ENCODE measurements around the gene PELI2.

The PELI2 gene

GRCh38 chr14:56304456-56304855, 186.2 kb downstream of the PELI2 start:
- Histone ChIP-seq H3K4me1 (ENCODE audit: low read depth, poor library complexity, severe bottlenecking) (no peaks in the 10 kb centered on the region), H2AFZ (ENCODE audit: low read depth) (no peak overlapping the region), H3K4me2 (no peak overlapping the region), H3K79me2 (ENCODE audit: insufficient read depth, low read depth) (no peaks in the 10 kb centered on the region), H3K4me3 (IDR thresholded peaks at IDR 0.05; ENCODE audit: insufficient read depth, low read depth, low read length) (no peak overlapping the region), H3K27ac (no peak overlapping the region), H3K27me3 (ENCODE audit: insufficient read depth, low read depth) (no peaks in the 10 kb centered on the region), H3K9ac (no peak overlapping the region), H4K20me1 (ENCODE audit: insufficient read depth) (no peaks in the 10 kb centered on the region), H3K36me3 (ENCODE audit: insufficient read depth) (no peaks in the 10 kb centered on the region)
- TF ChIP-seq, protein P1, sequence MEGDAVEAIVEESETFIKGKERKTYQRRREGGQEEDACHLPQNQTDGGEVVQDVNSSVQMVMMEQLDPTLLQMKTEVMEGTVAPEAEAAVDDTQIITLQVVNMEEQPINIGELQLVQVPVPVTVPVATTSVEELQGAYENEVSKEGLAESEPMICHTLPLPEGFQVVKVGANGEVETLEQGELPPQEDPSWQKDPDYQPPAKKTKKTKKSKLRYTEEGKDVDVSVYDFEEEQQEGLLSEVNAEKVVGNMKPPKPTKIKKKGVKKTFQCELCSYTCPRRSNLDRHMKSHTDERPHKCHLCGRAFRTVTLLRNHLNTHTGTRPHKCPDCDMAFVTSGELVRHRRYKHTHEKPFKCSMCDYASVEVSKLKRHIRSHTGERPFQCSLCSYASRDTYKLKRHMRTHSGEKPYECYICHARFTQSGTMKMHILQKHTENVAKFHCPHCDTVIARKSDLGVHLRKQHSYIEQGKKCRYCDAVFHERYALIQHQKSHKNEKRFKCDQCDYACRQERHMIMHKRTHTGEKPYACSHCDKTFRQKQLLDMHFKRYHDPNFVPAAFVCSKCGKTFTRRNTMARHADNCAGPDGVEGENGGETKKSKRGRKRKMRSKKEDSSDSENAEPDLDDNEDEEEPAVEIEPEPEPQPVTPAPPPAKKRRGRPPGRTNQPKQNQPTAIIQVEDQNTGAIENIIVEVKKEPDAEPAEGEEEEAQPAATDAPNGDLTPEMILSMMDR (conservative IDR thresholded peaks at IDR 0.05; ENCODE audit: low read depth, low read length) = no peak

DNA sequence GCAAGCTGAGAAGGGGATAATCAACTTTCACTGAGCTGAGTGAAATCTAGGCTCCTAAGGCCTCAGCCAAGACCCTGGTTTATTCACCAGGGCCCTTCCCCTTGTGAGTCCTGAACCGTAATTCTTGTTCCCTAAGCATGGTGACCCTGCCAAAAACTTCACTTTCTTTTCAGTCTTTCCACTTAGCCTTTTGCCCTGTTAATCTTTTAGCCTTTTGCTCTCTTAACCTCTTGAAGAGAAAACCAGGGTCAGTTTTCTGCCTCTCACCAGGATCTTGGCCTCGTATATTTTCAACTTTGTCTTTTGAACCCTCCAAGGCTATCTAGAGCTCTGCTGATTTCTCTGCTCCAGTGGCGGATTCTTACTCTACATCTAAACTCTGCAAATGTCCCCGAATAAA, 191.0 kb downstream of the PELI2 start:
- Histone ChIP-seq H3K4me2 (no peak overlapping the region), H3K4me3 (IDR thresholded peaks at IDR 0.05; ENCODE audit: insufficient read depth, low read depth, low read length) (no peak overlapping the region), H2AFZ (ENCODE audit: low read depth) (no peak overlapping the region), H3K36me3 (ENCODE audit: insufficient read depth) (no peaks in the 10 kb centered on the region), H4K20me1 (ENCODE audit: insufficient read depth) (no peaks in the 10 kb centered on the region), H3K79me2 (ENCODE audit: insufficient read depth, low read depth) (no peaks in the 10 kb centered on the region), H3K4me1 (ENCODE audit: low read depth, poor library complexity, severe bottlenecking) (no peaks in the 10 kb centered on the region), H3K27ac (no peak overlapping the region), H3K9ac (no peak overlapping the region), H3K27me3 (ENCODE audit: insufficient read depth, low read depth) (no peaks in the 10 kb centered on the region)
- TF ChIP-seq, protein P1 (conservative IDR thresholded peaks at IDR 0.05; ENCODE audit: low read depth, low read length) = no peak

GRCh38 chr14:56310643-56311042, 192.4 kb downstream of the PELI2 start:
- H3K79me2 ChIP-seq (ENCODE audit: insufficient read depth, low read depth) = no peaks in the 10 kb centered on the region
- no peak overlapping the region for H2AFZ ChIP-seq (ENCODE audit: low read depth)
- TF ChIP-seq, protein P1 (conservative IDR thresholded peaks at IDR 0.05; ENCODE audit: low read depth, low read length) = no peak
- H3K4me2 ChIP-seq = no peak overlapping the region
- H4K20me1 ChIP-seq (ENCODE audit: insufficient read depth) = no peaks in the 10 kb centered on the region
- no peaks in the 10 kb centered on the region for H3K36me3 ChIP-seq (ENCODE audit: insufficient read depth)
- H3K27me3 ChIP-seq (ENCODE audit: insufficient read depth, low read depth) = no peaks in the 10 kb centered on the region
- no peak overlapping the region for H3K4me3 ChIP-seq (IDR thresholded peaks at IDR 0.05; ENCODE audit: insufficient read depth, low read depth, low read length)
- no peak overlapping the region for H3K27ac ChIP-seq
- no peak overlapping the region for H3K9ac ChIP-seq
- H3K4me1 ChIP-seq (ENCODE audit: low read depth, poor library complexity, severe bottlenecking) = no peaks in the 10 kb centered on the region

- TF ChIP-seq, protein P1 (conservative IDR thresholded peaks at IDR 0.05; ENCODE audit: low read depth, low read length) = no peak
- Histone ChIP-seq H2AFZ (ENCODE audit: low read depth) (no peak overlapping the region), H3K4me2 (no peak overlapping the region), H3K36me3 (ENCODE audit: insufficient read depth) (no peaks in the 10 kb centered on the region), H3K79me2 (ENCODE audit: insufficient read depth, low read depth) (no peaks in the 10 kb centered on the region), H3K4me3 (IDR thresholded peaks at IDR 0.05; ENCODE audit: insufficient read depth, low read depth, low read length) (no peak overlapping the region), H3K27ac (no peak overlapping the region), H3K9ac (no peak overlapping the region), H4K20me1 (ENCODE audit: insufficient read depth) (no peaks in the 10 kb centered on the region), H3K27me3 (ENCODE audit: insufficient read depth, low read depth) (no peaks in the 10 kb centered on the region), H3K4me1 (ENCODE audit: low read depth, poor library complexity, severe bottlenecking) (no peaks in the 10 kb centered on the region)
Observed at GRCh38 chr14:56313789-56314188, 195.6 kb downstream of the PELI2 start.
